Natural killer cell treated with Interleukin-12 subunit alpha and Interleukin-12 subunit beta and Interleukin-15 and Interleukin-18, amount 100 ng/mL, for 72 hours (primary cell): ENCODE measurements around the gene PDE4B. TPM values are rescaled to one million over a fixed set of nuclear protein-coding genes. Genes with fewer than 3 reads are reported as not detected.

ENCODE experiments used
- ATAC-seq, 2 donors: fragments of 150-1000 bp; cut with Tn5 transposase in 1 of 2; sonication (Bioruptor Pico), chemical (Tn5 transposase) in 1 of 2; 2 replicates each; pipeline ENCODE4 v1.10.0; 2021
- DNase-seq: peaks from one replicate; pipeline ENCODE4 v3.0.0; 2022; ENCODE audit warnings: low spot score
- H3K27ac Mint-ChIP-seq, 2 donors: 1 replicate in 1 of 2; 2 replicates in 1 of 2; pipeline ENCODE4 v1.8.0; 2022; ENCODE audit warnings: mixed read lengths in 2 of 2, mild to moderate bottlenecking in 1 of 2, moderate library complexity in 1 of 2
- H3K27me3 Mint-ChIP-seq, 2 donors: 1 replicate in 1 of 2; 2 replicates in 1 of 2; pipeline ENCODE4 v1.8.0; 2022; ENCODE audit warnings: mixed read lengths in 2 of 2
- H3K36me3 Mint-ChIP-seq: one replicate; pipeline ENCODE4 v1.8.0; 2022; ENCODE audit warnings: mixed read lengths
- H3K4me1 Mint-ChIP-seq, 2 donors: 1 replicate in 1 of 2; 2 replicates in 1 of 2; pipeline ENCODE4 v1.8.0; 2022; ENCODE audit warnings: low read depth in 2 of 2, mixed read lengths in 2 of 2, mild to moderate bottlenecking in 1 of 2
- H3K4me3 Mint-ChIP-seq: one replicate; pipeline ENCODE4 v1.8.0; 2022; ENCODE audit warnings: mixed read lengths
- H3K9me3 Mint-ChIP-seq: 2 replicates; pipeline ENCODE4 v1.8.0; 2022; ENCODE audit warnings: mixed read lengths
- total RNA-seq, 2 donors: library from RNA; stranded (reverse); gene quantifications; one replicate each; pipeline ENCODE4 v1.2.3, GENCODE V29; 2022

Gene PDE4B
- total RNA-seq, 2 donors from 2014 or later, result 83.8 to 136 TPM

GRCh38 chr1:65921446-65921845, 128.8 kb downstream of the PDE4B start:
- H3K27me3 Mint-ChIP-seq, result peaks cover 0 to 12% of the 10 kb centered on the region in 2 donors
- no peaks in the 10 kb centered on the region for H3K36me3 Mint-ChIP-seq
- H3K4me1 Mint-ChIP-seq, result no peaks in the 10 kb centered on the region
- H3K4me3 Mint-ChIP-seq, result no peak overlapping the region
- no peak for ATAC-seq
- H3K9me3 Mint-ChIP-seq, result no peaks in the 10 kb centered on the region
- no peak for DNase-seq
- H3K27ac Mint-ChIP-seq, result no peak overlapping the region

- Mint-ChIP-seq H3K27me3 (peaks cover 3 to 18% of the 10 kb centered on the region in 2 donors), H3K27ac (no peak overlapping the region), H3K4me1 (no peaks in the 10 kb centered on the region), H3K36me3 (no peaks in the 10 kb centered on the region), H3K4me3 (no peak overlapping the region), H3K9me3 (no peaks in the 10 kb centered on the region)
- DNase-seq (no peak), ATAC-seq (no peak)
These were observed 131.8 kb downstream of the PDE4B start for GRCh38 chr1:65924471-65924870.

- ATAC-seq (no peak), DNase-seq (no peak)
- Mint-ChIP-seq H3K36me3 (no peaks in the 10 kb centered on the region), H3K27me3 (peaks cover 6 to 42% of the 10 kb centered on the region in 2 donors), H3K4me3 (no peak overlapping the region), H3K4me1 (no peaks in the 10 kb centered on the region), H3K9me3 (no peaks in the 10 kb centered on the region), H3K27ac (no peak overlapping the region)
These were observed 145.8 kb downstream of the PDE4B start for GRCh38 chr1:65938506-65938905.

GRCh38 chr1:65939191-65939590, 146.5 kb downstream of the PDE4B start:
- Mint-ChIP-seq H3K9me3 (no peaks in the 10 kb centered on the region), H3K4me1 (no peaks in the 10 kb centered on the region), H3K27me3 (peaks cover 6 to 46% of the 10 kb centered on the region in 2 donors), H3K4me3 (no peak overlapping the region), H3K27ac (no peak overlapping the region), H3K36me3 (no peaks in the 10 kb centered on the region)
- ATAC-seq, result no peak
- DNase-seq, result no peak

- Mint-ChIP-seq H3K27me3 (peaks cover 10 to 46% of the 10 kb centered on the region in 2 donors), H3K27ac (no peak overlapping the region), H3K4me3 (no peak overlapping the region), H3K9me3 (no peaks in the 10 kb centered on the region), H3K36me3 (no peaks in the 10 kb centered on the region), H3K4me1 (no peaks in the 10 kb centered on the region)
- no peak for DNase-seq
- no peak for ATAC-seq
These were observed 146.9 kb downstream of the PDE4B start for GRCh38 chr1:65939636-65940035.

GRCh38 chr1:65940126-65940525, 147.4 kb downstream of the PDE4B start:
- DNase-seq (no peak), ATAC-seq (no peak)
- H3K27ac Mint-ChIP-seq, result no peak overlapping the region
- H3K27me3 Mint-ChIP-seq, result peaks cover 10 to 46% of the 10 kb centered on the region in 2 donors
- no peaks in the 10 kb centered on the region for H3K36me3 Mint-ChIP-seq
- H3K4me1 Mint-ChIP-seq, result no peaks in the 10 kb centered on the region
- no peak overlapping the region for H3K4me3 Mint-ChIP-seq
- no peaks in the 10 kb centered on the region for H3K9me3 Mint-ChIP-seq

GRCh38 chr1:65942476-65942875, 149.8 kb downstream of the PDE4B start:
- DNase-seq (no peak), ATAC-seq (no peak)
- H3K27ac Mint-ChIP-seq, result no peak overlapping the region
- H3K4me3 Mint-ChIP-seq, result no peak overlapping the region
- no peaks in the 10 kb centered on the region for H3K36me3 Mint-ChIP-seq
- H3K4me1 Mint-ChIP-seq, result no peaks in the 10 kb centered on the region
- peaks cover 12 to 53% of the 10 kb centered on the region in 2 donors for H3K27me3 Mint-ChIP-seq
- no peaks in the 10 kb centered on the region for H3K9me3 Mint-ChIP-seq

- no peak for DNase-seq
- ATAC-seq, result no peak
- no peak overlapping the region for H3K4me3 Mint-ChIP-seq
- H3K9me3 Mint-ChIP-seq, result no peaks in the 10 kb centered on the region
- peaks cover 10 to 37% of the 10 kb centered on the region in 2 donors for H3K27me3 Mint-ChIP-seq
- H3K27ac Mint-ChIP-seq, result no peak overlapping the region
- no peaks in the 10 kb centered on the region for H3K36me3 Mint-ChIP-seq
- H3K4me1 Mint-ChIP-seq, result no peaks in the 10 kb centered on the region
These were observed 153.7 kb downstream of the PDE4B start for GRCh38 chr1:65946376-65946775.

- DNase-seq (no peak), ATAC-seq (no peak)
- H3K27ac Mint-ChIP-seq, result no peak overlapping the region
- no peak overlapping the region for H3K4me3 Mint-ChIP-seq
- no peaks in the 10 kb centered on the region for H3K36me3 Mint-ChIP-seq
- peaks cover 8 to 34% of the 10 kb centered on the region in 2 donors for H3K27me3 Mint-ChIP-seq
- no peaks in the 10 kb centered on the region for H3K9me3 Mint-ChIP-seq
- no peaks in the 10 kb centered on the region for H3K4me1 Mint-ChIP-seq
These were observed 154.3 kb downstream of the PDE4B start for GRCh38 chr1:65946960-65947359.

- Mint-ChIP-seq H3K36me3 (no peaks in the 10 kb centered on the region), H3K27ac (no peak overlapping the region), H3K27me3 (peaks cover 6 to 17% of the 10 kb centered on the region in 2 donors), H3K4me3 (no peak overlapping the region), H3K4me1 (no peaks in the 10 kb centered on the region), H3K9me3 (no peaks in the 10 kb centered on the region)
- ATAC-seq (no peak), DNase-seq (no peak)
These were observed 156.0 kb downstream of the PDE4B start for GRCh38 chr1:65948609-65949229.

GRCh38 chr1:65949230-65949626, 156.5 kb downstream of the PDE4B start:
- Mint-ChIP-seq H3K27ac (no peak overlapping the region), H3K9me3 (no peaks in the 10 kb centered on the region), H3K27me3 (peaks cover 5 to 12% of the 10 kb centered on the region in 2 donors), H3K36me3 (no peaks in the 10 kb centered on the region), H3K4me3 (no peak overlapping the region), H3K4me1 (no peaks in the 10 kb centered on the region)
- DNase-seq (no peak), ATAC-seq (peak in 1 of 2 donors; percentile 49)

GRCh38 chr1:65949933-65950332, 157.2 kb downstream of the PDE4B start:
- no peaks in the 10 kb centered on the region for H3K36me3 Mint-ChIP-seq
- peaks cover 2 to 7% of the 10 kb centered on the region in 2 donors for H3K27me3 Mint-ChIP-seq
- H3K9me3 Mint-ChIP-seq, result no peaks in the 10 kb centered on the region
- DNase-seq, result no peak
- no peaks in the 10 kb centered on the region for H3K4me1 Mint-ChIP-seq
- no peak overlapping the region for H3K27ac Mint-ChIP-seq
- H3K4me3 Mint-ChIP-seq, result no peak overlapping the region
- no peak for ATAC-seq

- no peak overlapping the region for H3K4me3 Mint-ChIP-seq
- no peak for ATAC-seq
- H3K27me3 Mint-ChIP-seq, result no peaks in the 10 kb centered on the region
- no peak for DNase-seq
- no peaks in the 10 kb centered on the region for H3K9me3 Mint-ChIP-seq
- H3K36me3 Mint-ChIP-seq, result no peaks in the 10 kb centered on the region
- H3K4me1 Mint-ChIP-seq, result no peaks in the 10 kb centered on the region
- no peak overlapping the region for H3K27ac Mint-ChIP-seq
These were observed 160.0 kb downstream of the PDE4B start for GRCh38 chr1:65952696-65953095.

GRCh38 chr1:65953170-65953569, 160.5 kb downstream of the PDE4B start:
- Mint-ChIP-seq H3K36me3 (no peaks in the 10 kb centered on the region), H3K4me1 (no peaks in the 10 kb centered on the region), H3K4me3 (no peak overlapping the region), H3K27ac (no peak overlapping the region), H3K9me3 (no peaks in the 10 kb centered on the region), H3K27me3 (no peaks in the 10 kb centered on the region)
- ATAC-seq (peak in 1 of 2 donors; percentile 44), DNase-seq (no peak)

- no peaks in the 10 kb centered on the region for H3K36me3 Mint-ChIP-seq
- no peaks in the 10 kb centered on the region for H3K9me3 Mint-ChIP-seq
- peaks cover 0 to 3% of the 10 kb centered on the region in 2 donors for H3K27me3 Mint-ChIP-seq
- H3K4me3 Mint-ChIP-seq, result no peak overlapping the region
- H3K4me1 Mint-ChIP-seq, result no peaks in the 10 kb centered on the region
- ATAC-seq, result no peak
- no peak for DNase-seq
- H3K27ac Mint-ChIP-seq, result no peak overlapping the region
These were observed 162.4 kb downstream of the PDE4B start for GRCh38 chr1:65955071-65955470.
